Mucosa of descending colon (tissue), 3 donors: ENCODE results near the gene OSBPL5. TPM values are rescaled to one million over a fixed set of nuclear protein-coding genes. Genes with fewer than 3 reads are reported as not detected.

Experiments used
- ATAC-seq: fragments of 200-7000 bp; cut with Tn5 transposase; one replicate; pipeline ENCODE4 v1.9.1; 2020; ENCODE audit warnings: mild to moderate bottlenecking, moderate library complexity
- DNase-seq, 3 donors: peaks; one replicate each; pipeline ENCODE4 v3.0.0-alpha.2; 2020
- H3K36me3 ChIP-seq: fragments of 200-600 bp; one replicate; pipeline ENCODE4 v1.8.0; 2021; ENCODE audit warnings: low read depth, mild to moderate bottlenecking
- H3K4me1 ChIP-seq: fragments of 200-600 bp; one replicate; pipeline ENCODE4 v1.8.0; 2021; ENCODE audit warnings: low read depth, mild to moderate bottlenecking
- H3K4me3 ChIP-seq: fragments of 200-600 bp; one replicate; pipeline ENCODE4 v1.8.0; 2021; ENCODE audit warnings: mild to moderate bottlenecking
- H3K9me3 ChIP-seq: fragments of 200-600 bp; one replicate; pipeline ENCODE4 v1.8.0; 2021; ENCODE audit warnings: mild to moderate bottlenecking
- CTCF ChIP-seq: fragments of 200-600 bp; IDR thresholded peaks from one replicate; pipeline ENCODE4 v1.8.0; 2022; ENCODE audit warnings: antibody characterized with exemption, mild to moderate bottlenecking
- intact Hi-C, 2 donors: fragments of 100-400 bp; cut with DNase I in 1 of 2; cut with micrococcal nuclease in 1 of 2; formaldehyde crosslinking; loops; one replicate each; pipeline versions ENCODE4 v1.11.0 to v1.11.1; 2022; cut with DNase I, micrococcal nuclease
- total RNA-seq, 3 donors: library from RNA; stranded (reverse); fragmentation: NEBNext Ultra II Directional in 2 of 3; extraction: Animal tissue kit (Norgen Biotek cat#: 25700) in 2 of 3; gene quantifications; one replicate each; pipeline versions ENCODE4 v1.2.1 to v1.2.4, GENCODE V29; 2021 to 2023
- donor health status: DM: no; HTN: no; CAD: no; lungs with moderate emphysema.
- donor health status: DM: no; HTN: no; CAD: no.
- donor health status: DM: no; HTN: yes; CAD: no.

The OSBPL5 gene
- total RNA-seq, 3 donors from 2014 or later, result 43.6 to 64.1 (median 52.4) TPM

DNA sequence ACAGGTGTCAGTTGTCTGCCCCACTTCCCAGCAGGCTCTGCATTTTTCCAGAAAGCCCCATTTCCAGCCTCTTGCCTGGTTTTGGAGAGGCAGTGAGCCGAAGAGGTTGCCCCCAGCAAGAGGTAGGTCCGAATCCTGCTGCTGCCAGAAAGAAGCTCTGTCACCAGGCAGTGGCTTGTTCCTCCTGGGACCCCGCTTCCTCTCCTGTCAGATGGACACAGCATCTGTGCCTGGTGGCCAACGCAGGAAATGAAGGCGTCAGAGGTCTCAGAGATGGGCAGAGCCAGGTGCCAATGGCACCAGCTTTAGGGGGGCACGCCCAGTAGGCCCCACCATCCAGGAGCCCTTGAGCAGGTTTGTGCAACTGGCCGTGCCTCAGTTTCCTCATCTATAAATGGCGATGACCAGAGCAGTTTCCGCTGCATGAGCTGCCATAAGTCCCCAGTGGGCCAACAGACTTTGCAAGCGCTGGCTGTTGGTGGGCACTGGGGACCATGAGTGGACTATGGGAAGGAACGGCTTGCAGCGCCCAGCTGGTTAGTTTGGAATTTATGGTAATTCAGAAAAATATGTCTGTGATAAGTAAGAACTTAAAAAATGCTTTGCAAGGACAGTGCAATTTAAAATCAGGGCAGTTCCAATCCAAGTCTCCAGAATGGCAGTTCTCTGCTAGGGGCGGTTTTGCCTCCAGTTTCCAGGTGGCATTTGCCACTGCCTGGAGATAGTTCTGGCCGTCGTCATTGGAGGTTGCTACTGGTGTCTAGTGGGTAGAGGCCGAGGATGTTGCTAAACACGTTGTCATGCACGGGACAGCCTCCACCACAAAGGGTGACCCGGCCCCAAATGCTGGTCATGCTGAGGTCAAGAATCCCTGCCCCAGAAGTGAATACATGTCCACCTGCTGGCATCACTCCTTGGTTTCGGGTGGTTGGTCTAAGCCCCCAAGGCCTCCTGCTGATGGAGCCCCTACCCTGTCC, 2.3 kb upstream of the OSBPL5 start:
- no peaks in the 10 kb centered on the region for H3K9me3 ChIP-seq
- H3K4me1 ChIP-seq, result peaks cover 28% of the 10 kb centered on the region
- ATAC-seq, result no peak
- peak in 1 of 3 donors; percentile 27 for DNase-seq
- no peak for TF ChIP-seq CTCF
- no peak overlapping the region for H3K4me3 ChIP-seq
- intact Hi-C loops, result no loop called here
- no peaks in the 10 kb centered on the region for H3K36me3 ChIP-seq

DNA sequence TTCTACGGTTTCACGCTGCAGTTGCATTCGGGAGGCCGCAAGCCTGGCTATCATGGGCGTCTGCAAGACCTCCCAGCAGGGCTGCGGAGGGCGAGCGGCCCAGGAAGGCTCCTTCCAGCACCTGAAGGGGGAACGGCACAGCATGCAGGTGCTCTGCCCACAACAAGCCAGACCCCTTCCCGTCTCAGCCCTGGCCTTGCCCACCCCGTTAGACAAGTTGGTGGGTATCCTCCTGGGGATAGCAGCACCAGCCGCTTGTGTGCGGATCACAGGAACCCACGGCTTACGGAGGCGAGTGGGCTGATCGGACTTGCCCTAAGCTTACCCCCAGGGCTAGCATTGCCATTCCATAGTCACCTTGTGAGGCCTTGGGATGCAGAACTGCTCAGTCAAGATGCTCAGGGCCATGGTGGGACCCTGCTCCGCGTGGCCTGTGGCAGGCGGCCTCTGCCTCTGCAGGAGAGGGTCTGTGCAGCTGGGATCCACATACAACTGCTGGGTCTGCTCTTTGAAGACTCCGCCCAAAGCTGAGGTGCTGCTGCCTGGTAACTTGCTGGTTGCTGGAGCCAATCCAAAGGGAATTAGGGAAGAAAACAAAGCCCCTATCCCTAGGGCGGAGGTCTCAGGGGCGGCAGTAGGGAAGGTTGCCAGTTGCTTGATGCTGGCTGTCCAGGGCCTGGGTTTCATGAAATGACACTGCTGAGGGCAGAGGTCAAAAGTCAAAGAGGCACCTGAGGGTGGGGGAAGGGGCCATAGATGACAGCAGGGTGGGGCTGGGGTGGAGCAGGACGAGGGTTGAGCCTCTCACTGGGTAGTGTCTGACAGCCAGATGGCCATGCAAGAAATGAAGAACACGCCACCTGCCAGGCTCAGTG, 1.4 kb upstream of the OSBPL5 start:
- Histone ChIP-seq H3K9me3 (no peaks in the 10 kb centered on the region), H3K4me1 (peaks cover 28% of the 10 kb centered on the region), H3K36me3 (no peaks in the 10 kb centered on the region), H3K4me3 (no peak overlapping the region)
- peak in 2 of 3 donors; percentile 58 to 63 for DNase-seq
- ATAC-seq, result peak; percentile 43
- intact Hi-C loops, result no loop called here
- TF ChIP-seq CTCF, result no peak

DNA sequence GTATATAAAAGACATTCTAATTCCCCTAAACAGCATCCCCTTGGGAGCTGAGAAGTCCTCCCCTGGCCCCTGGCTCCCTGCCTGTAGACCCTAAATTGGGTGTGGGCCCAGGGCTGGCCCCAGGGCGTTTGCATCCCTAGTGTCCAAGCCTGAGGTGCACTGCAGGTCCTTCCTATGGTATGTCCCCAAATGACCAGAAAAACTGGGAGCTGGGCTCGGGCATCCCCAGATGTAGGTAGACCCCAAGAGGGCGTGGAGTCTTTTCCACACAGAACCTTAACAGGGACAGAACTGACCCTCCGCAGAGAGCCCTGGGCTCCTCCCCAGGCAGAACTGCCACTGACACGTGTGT, 782 bp upstream of the OSBPL5 start:
- no peak overlapping the region for H3K4me3 ChIP-seq
- DNase-seq, result peak in 1 of 3 donors; percentile 34
- H3K4me1 ChIP-seq, result peaks cover 28% of the 10 kb centered on the region
- no peaks in the 10 kb centered on the region for H3K36me3 ChIP-seq
- no peak for ATAC-seq
- H3K9me3 ChIP-seq, result no peaks in the 10 kb centered on the region
- no peak for TF ChIP-seq CTCF
- intact Hi-C loops, result no loop called here

DNA sequence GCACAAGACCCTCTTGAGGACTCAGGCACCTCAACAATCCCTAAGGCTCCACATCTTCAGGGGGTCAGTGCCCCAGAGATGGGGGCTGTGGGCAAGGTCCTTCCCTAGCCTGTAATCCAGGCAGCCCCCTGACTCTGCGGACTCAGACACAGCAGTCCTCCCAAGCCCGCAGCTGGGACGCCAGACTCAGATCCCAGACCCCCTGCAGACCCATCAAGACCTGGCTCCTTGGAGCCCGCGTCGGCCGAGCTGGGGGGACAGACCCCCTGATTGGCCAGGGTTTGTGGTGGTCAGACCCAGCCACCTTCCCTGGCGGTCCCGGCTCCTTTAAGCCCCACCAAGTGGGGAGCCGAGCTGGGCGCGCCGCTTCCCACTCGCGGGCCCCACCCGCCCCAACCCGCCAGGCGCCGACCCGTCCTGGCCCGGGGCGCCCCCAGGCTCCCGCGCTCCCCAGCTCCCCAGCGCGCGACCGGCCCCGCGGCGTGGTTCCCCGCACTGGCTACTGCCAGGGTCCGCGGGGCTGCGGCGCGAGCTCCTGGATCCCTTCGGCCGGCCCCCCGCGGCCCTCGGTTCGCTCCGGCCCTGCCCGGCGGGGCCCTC, 458 bp downstream of the OSBPL5 start:
- H3K9me3 ChIP-seq, result no peaks in the 10 kb centered on the region
- intact Hi-C loops, result no loop called here
- peak overlapping the region; percentile 67 for H3K4me3 ChIP-seq
- TF ChIP-seq CTCF, result no peak
- ATAC-seq (peak; percentile 12), DNase-seq (peak in 1 of 3 donors; percentile 50)
- no peaks in the 10 kb centered on the region for H3K36me3 ChIP-seq
- peaks cover 33% of the 10 kb centered on the region for H3K4me1 ChIP-seq

DNA sequence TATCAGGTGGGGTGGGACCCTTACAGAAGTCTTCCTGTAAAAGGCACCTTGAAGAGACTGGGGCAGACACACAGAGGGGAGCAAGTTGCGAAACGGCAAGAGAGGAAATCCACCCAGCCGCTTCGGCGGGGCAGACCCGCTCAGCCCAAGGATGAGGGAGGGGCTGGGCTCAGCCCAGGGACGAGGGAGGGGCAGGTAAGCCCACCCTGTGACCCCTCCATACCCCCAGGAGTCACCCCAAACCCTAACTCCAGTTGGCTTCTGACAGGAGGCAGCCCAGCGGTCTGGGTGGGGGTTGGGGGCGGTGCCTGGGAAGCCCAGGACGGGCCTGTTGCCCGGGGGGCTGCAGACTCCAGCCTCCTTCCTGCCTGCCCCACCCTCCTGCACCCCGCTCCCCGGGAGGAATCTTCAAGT, 965 bp downstream of the OSBPL5 start:
- TF ChIP-seq CTCF, result no peak
- H3K4me1 ChIP-seq, result peaks cover 37% of the 10 kb centered on the region
- H3K4me3 ChIP-seq, result no peak overlapping the region
- peak in 2 of 3 donors; percentile 47 to 59 for DNase-seq
- intact Hi-C loops, result no loop called here
- no peaks in the 10 kb centered on the region for H3K9me3 ChIP-seq
- H3K36me3 ChIP-seq, result no peaks in the 10 kb centered on the region
- no peak for ATAC-seq
